Measurements from ENCODE around the gene SLC35B2. TPM values are rescaled to one million over a fixed set of nuclear protein-coding genes. Genes with fewer than 3 reads are reported as not detected.

SLC35B2 gene
- total and polyA plus RNA-seq, 9 of the 15 experiments (the other 6 are each of a cell fraction or from before 2014, with no cell fraction given): 14.5 to 59.1 (median 47.1) TPM

GRCh38 chr6:44219053-44219814 lies 38.1 kb downstream of the SLC35B2 start (continued):
- TF ChIP-seq NEUROD1 (IDR thresholded peaks at IDR 0.05; ENCODE audit: borderline replicate concordance, low read depth, low read length, partially characterized antibody) (peak; percentile 27), HNRNPK (IDR thresholded peaks at IDR 0.05; ENCODE audit: low read depth, low read length, poor library complexity, severe bottlenecking) (peak; percentile 56), LCOR (CRISPR knock-in tag; IDR thresholded peaks at IDR 0.05) (peak; percentile 75), HMGN3 (IDR thresholded peaks at IDR 0.05; ENCODE audit: borderline replicate concordance, extremely low read depth, insufficient read length, low read depth, low read length) (peak; percentile 94), ATF6 (CRISPR knock-in tag; IDR thresholded peaks at IDR 0.05) (0 out of 2 replicates have a peak, but pooled peaks have one; percentile 37), SMAD4 (CRISPR knock-in tag; conservative IDR thresholded peaks at IDR 0.05) (peak; percentile 61), TOE1 (IDR thresholded peaks at IDR 0.05; ENCODE audit: borderline replicate concordance) (peak; percentile 43; the same call in 1 of the 2 replicates), TOE1 (CRISPR knock-in tag; IDR thresholded peaks at IDR 0.05; ENCODE audit: borderline replicate concordance, low read depth) (no peak), MYC (IDR thresholded peaks at IDR 0.05; ENCODE audit: low read depth, low read length) (peak; percentile 51), MYC (CRISPR knock-in tag; IDR thresholded peaks at IDR 0.05; ENCODE audit: borderline replicate concordance, low read depth) (peak; percentile 62; the same call in 1 of the 2 replicates), TFAP4 (CRISPR knock-in tag; IDR thresholded peaks at IDR 0.05; ENCODE audit: borderline replicate concordance) (peak; percentile 98), RBFOX2 (IDR thresholded peaks at IDR 0.05; ENCODE audit: low read depth, low read length) (peak; percentile 90), ERF (CRISPR knock-in tag; IDR thresholded peaks at IDR 0.05) (peak; percentile 91), MTA3 (IDR thresholded peaks at IDR 0.05; ENCODE audit: borderline replicate concordance) (peak; percentile 59; the same call in 1 of the 2 replicates), GABPB1 (CRISPR knock-in tag; IDR thresholded peaks at IDR 0.05) (peak; percentile 67), ZNF740 (CRISPR knock-in tag; IDR thresholded peaks at IDR 0.05) (peak; percentile 64; the same call in 1 of the 2 replicates), ZNF740 (tag; IDR thresholded peaks at IDR 0.05) (no peak), THAP12 (CRISPR knock-in tag; IDR thresholded peaks at IDR 0.05) (peak; percentile 53; the same call in 1 of the 2 replicates), DPF2 (IDR thresholded peaks at IDR 0.05) (peak; percentile 37; the same call in 1 of the 2 replicates), ZNF311 (CRISPR knock-in tag; IDR thresholded peaks at IDR 0.05) (no peak), BCOR (IDR thresholded peaks at IDR 0.05) (peak; percentile 40; the same call in 1 of the 2 replicates)

Measured in K562 (cell line).